Esophagus squamous epithelium (tissue), 4 donors: ENCODE data around the gene PGLYRP4.

Experiments used
- POLR2A ChIP-seq, 4 donors: fragments of 450-650 bp; IDR thresholded peaks; one replicate each; pipeline ENCODE4 v1.6.1; 2017; ENCODE audit warnings: antibody characterized with exemption in 4 of 4, mild to moderate bottlenecking in 4 of 4, moderate library complexity in 3 of 4
- TF ChIP-seq, protein P1 (sequence below), 6 experiments: fragments of 450-650 bp in 4 of 6; fragments of 200-600 bp in 2 of 6; sonication (generic) in 2 of 6; IDR thresholded peaks; one replicate each; pipeline ENCODE4 v1.5.1; 2016 to 2019; ENCODE audit warnings: antibody characterized with exemption in 6 of 6, mild to moderate bottlenecking in 4 of 6, moderate library complexity in 4 of 6

DNA sequence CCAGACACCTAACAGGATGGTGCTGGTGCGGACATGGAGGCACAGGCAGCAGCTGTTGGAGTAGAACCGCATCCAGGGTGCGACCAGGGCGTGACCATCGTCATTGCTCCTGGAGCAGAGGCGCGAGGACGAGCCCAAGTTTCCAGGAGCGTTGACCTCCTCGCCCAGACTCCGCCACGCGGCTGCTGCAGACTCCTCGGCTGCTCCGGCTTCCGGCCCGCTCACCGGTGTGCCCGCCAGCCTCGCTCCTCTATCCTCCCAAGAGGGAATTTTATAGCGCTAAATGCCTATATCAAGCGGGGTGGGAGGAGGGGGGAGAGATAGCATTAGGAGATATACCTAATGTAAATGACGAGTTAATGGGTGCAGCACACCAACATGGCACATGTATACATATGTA, 32.1 kb upstream of the PGLYRP4 start:
- TF ChIP-seq, protein P1, sequence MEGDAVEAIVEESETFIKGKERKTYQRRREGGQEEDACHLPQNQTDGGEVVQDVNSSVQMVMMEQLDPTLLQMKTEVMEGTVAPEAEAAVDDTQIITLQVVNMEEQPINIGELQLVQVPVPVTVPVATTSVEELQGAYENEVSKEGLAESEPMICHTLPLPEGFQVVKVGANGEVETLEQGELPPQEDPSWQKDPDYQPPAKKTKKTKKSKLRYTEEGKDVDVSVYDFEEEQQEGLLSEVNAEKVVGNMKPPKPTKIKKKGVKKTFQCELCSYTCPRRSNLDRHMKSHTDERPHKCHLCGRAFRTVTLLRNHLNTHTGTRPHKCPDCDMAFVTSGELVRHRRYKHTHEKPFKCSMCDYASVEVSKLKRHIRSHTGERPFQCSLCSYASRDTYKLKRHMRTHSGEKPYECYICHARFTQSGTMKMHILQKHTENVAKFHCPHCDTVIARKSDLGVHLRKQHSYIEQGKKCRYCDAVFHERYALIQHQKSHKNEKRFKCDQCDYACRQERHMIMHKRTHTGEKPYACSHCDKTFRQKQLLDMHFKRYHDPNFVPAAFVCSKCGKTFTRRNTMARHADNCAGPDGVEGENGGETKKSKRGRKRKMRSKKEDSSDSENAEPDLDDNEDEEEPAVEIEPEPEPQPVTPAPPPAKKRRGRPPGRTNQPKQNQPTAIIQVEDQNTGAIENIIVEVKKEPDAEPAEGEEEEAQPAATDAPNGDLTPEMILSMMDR (IDR thresholded peaks at IDR 0.05) = no peak
- no peak for TF ChIP-seq POLR2A (IDR thresholded peaks at IDR 0.05)
